Measurements from ENCODE around the gene CARM1. TPM values are rescaled to one million over a fixed set of nuclear protein-coding genes. Genes with fewer than 3 reads are reported as not detected.
"Not testable (repeated sequence)": the region's sequence is repeated elsewhere in the genome, so short reads cannot be mapped to it uniquely, and the experiment has no call there.

CARM1 gene
- total and polyA plus RNA-seq, 8 donors: 13.0 to 24.7 (median 16.6) TPM

- H3K27ac ChIP-seq: peak overlapping the region in 2 of 4 donors; percentile 2 to 6
- intact Hi-C loops (cut with DNase I): no loop called here
- peak in 3 of 4 donors; percentile 34 to 40 (median 36) for ATAC-seq
Observed at GRCh38 chr19:10876459-10877240, 5.3 kb downstream of the CARM1 start.

GRCh38 chr19:10877608-10878007 is 6.3 kb downstream of the CARM1 start:
- Histone ChIP-seq H3K27ac (peak overlapping the region in 1 of 4 donors; percentile 2), H3K4me1 (peaks cover 0 to 28% (median 0%) of the 10 kb centered on the region in 3 donors)
- H3K27me3 ChIP-seq; H3K4me3 ChIP-seq; H3K9me3 ChIP-seq; DNase-seq; ATAC-seq; FAIRE-seq; H3K36me3 ChIP-seq; intact Hi-C loops (cut with DNase I): not testable (repeated sequence)
- 95 to 98% methylated on average over 9 of the region's 9 CpGs for WGBS, 2 donors

More at GRCh38 chr19:10876459-10877240, 5.3 kb downstream of the CARM1 start:
- no peak for TF ChIP-seq CTCF (IDR thresholded peaks at IDR 0.05)
- Histone ChIP-seq H3K27me3 (no peaks in the 10 kb centered on the region), H3K36me3 (no peaks in the 10 kb centered on the region), H3K4me1 (peaks cover 0 to 29% (median 0%) of the 10 kb centered on the region in 3 donors), H3K4me3 (no peak overlapping the region), H3K9me3 (no peaks in the 10 kb centered on the region)
- WGBS, 2 donors: 67 to 68% methylated on average over 10 of the region's 10 CpGs
- DNase-seq (peak in 2 of 6 donors; percentile 37 to 68), FAIRE-seq (no peak)

GRCh38 chr19:10878253-10878652 is 6.9 kb downstream of the CARM1 start:
- intact Hi-C loops (cut with DNase I): no loop called here

GRCh38 chr19:10881403-10882107 is 10.2 kb downstream of the CARM1 start:
- Histone ChIP-seq H3K27me3 (no peaks in the 10 kb centered on the region), H3K9me3 (no peaks in the 10 kb centered on the region), H3K36me3 (no peaks in the 10 kb centered on the region), H3K4me3 (no peak overlapping the region), H3K27ac (no peak overlapping the region), H3K4me1 (peaks cover 0 to 16% (median 0%) of the 10 kb centered on the region in 3 donors)
- no peak for FAIRE-seq
- intact Hi-C loops (cut with DNase I): no loop called here
- no peak for DNase-seq
- 80% methylated on average over 14 of the region's 14 CpGs for WGBS, 2 donors
- no peak for ATAC-seq
- no peak for TF ChIP-seq CTCF (IDR thresholded peaks at IDR 0.05)

More at GRCh38 chr19:10878253-10878652, 6.9 kb downstream of the CARM1 start:
- Histone ChIP-seq H3K9me3 (no peaks in the 10 kb centered on the region), H3K27ac (no peak overlapping the region), H3K36me3 (no peaks in the 10 kb centered on the region), H3K4me1 (peaks cover 0 to 22% (median 0%) of the 10 kb centered on the region in 3 donors), H3K27me3 (no peaks in the 10 kb centered on the region), H3K4me3 (no peak overlapping the region)
- ATAC-seq (no peak), DNase-seq (no peak), FAIRE-seq (no peak)
- 85 to 86% methylated on average over 3 of the region's 3 CpGs for WGBS, 2 donors
- TF ChIP-seq CTCF (IDR thresholded peaks at IDR 0.05): no peak

- Histone ChIP-seq H3K4me3 (no peak overlapping the region), H3K27me3 (no peaks in the 10 kb centered on the region), H3K36me3 (no peaks in the 10 kb centered on the region), H3K27ac (no peak overlapping the region), H3K4me1 (peaks cover 0 to 12% (median 0%) of the 10 kb centered on the region in 3 donors), H3K9me3 (no peaks in the 10 kb centered on the region)
- no peak for TF ChIP-seq CTCF (IDR thresholded peaks at IDR 0.05)
- intact Hi-C loops (cut with DNase I): no loop called here
- no peak for ATAC-seq
- FAIRE-seq: no peak
- DNase-seq: no peak
- 78 to 79% methylated on average over 9 of the region's 9 CpGs for WGBS, 2 donors
Observed at GRCh38 chr19:10882108-10882457, 10.7 kb downstream of the CARM1 start.
